Natural killer cell (primary cell): ENCODE results near the gene GNAI3. TPM values are rescaled to one million over a fixed set of nuclear protein-coding genes. Genes with fewer than 3 reads are reported as not detected.

Experiments
- ATAC-seq, 3 donors: fragments of 150-1000 bp in 2 of 3; fragments of 200-7000 bp in 1 of 3; cut with Tn5 transposase; 1 replicate in 1 of 3; 2 replicates in 2 of 3; pipeline ENCODE4 v1.10.0; 2021; ENCODE audit warnings: mild to moderate bottlenecking in 2 of 3, moderate library complexity in 2 of 3
- DNase-seq, 2 donors: peaks; one replicate each; pipeline versions ENCODE4 v3.0.0 to v3.0.0-alpha.2; 2013 to 2021; ENCODE audit warnings: mixed read lengths in 1 of 2
- H3K27ac ChIP-seq: one replicate; pipeline ENCODE4 v1.5.1; 2013; ENCODE audit warnings: mild to moderate bottlenecking, low read length
- H3K27me3 ChIP-seq: one replicate; pipeline ENCODE4 v1.6.1; 2013; ENCODE audit warnings: low read length; ENCODE audit not compliant: control insufficient read depth, insufficient read depth
- H3K36me3 ChIP-seq: one replicate; pipeline ENCODE4 v1.6.1; 2013; ENCODE audit warnings: low read length; ENCODE audit not compliant: control insufficient read depth, insufficient read depth
- H3K4me1 ChIP-seq: one replicate; pipeline ENCODE4 v1.6.1; 2013; ENCODE audit warnings: low read length; ENCODE audit not compliant: control insufficient read depth, insufficient read depth
- H3K4me3 ChIP-seq: one replicate; pipeline ENCODE4 v1.5.1; 2013; ENCODE audit warnings: low read length
- H3K9me3 ChIP-seq: one replicate; pipeline ENCODE4 v1.6.1; 2013; ENCODE audit warnings: low read length; ENCODE audit not compliant: control insufficient read depth, insufficient read depth
- H3K27ac Mint-ChIP-seq, 2 donors: one replicate each; pipeline ENCODE4 v1.8.0; 2022; ENCODE audit warnings: mild to moderate bottlenecking in 2 of 2, mixed read lengths in 2 of 2, moderate library complexity in 1 of 2
- H3K27me3 Mint-ChIP-seq, 2 donors: one replicate each; pipeline ENCODE4 v1.8.0; 2022; ENCODE audit warnings: low read depth in 2 of 2, mixed read lengths in 2 of 2
- H3K36me3 Mint-ChIP-seq: one replicate; pipeline ENCODE4 v1.8.0; 2022; ENCODE audit warnings: mixed read lengths
- H3K4me1 Mint-ChIP-seq, 2 donors: one replicate each; pipeline ENCODE4 v1.8.0; 2022; ENCODE audit warnings: mixed read lengths in 2 of 2
- H3K4me3 Mint-ChIP-seq: one replicate; pipeline ENCODE4 v1.8.0; 2022; ENCODE audit warnings: mild to moderate bottlenecking, moderate library complexity, mixed read lengths
- H3K9me3 Mint-ChIP-seq, 2 donors: one replicate each; pipeline ENCODE4 v1.8.0; 2022; ENCODE audit warnings: mixed read lengths in 2 of 2
- CTCF ChIP-seq: fragments of 200-600 bp; IDR thresholded peaks from one replicate; pipeline ENCODE4 v1.8.0; 2022; ENCODE audit warnings: antibody characterized with exemption
- WGBS: methylation state at CpG from one replicate; pipeline ENCODE4 v1.1.7; 2013; ENCODE audit warnings: missing lambda C conversion rate; ENCODE audit not compliant: insufficient coverage; 5-methylcytosine and 5-hydroxymethylcytosine counted together
- intact Hi-C: fragments of 100-400 bp; cut with micrococcal nuclease; formaldehyde crosslinking; loops from one replicate; pipeline ENCODE4 v1.14.2; 2022
- total RNA-seq, 4 donors: library from RNA; stranded (reverse); fragments of 120-200 nt in 1 of 4; gene quantifications; one replicate each; pipeline versions ENCODE4 v1.2.3 to v1.2.4, GENCODE V29; 2013 to 2022

Gene GNAI3
- total RNA-seq, 3 donors from 2014 or later (not counting 1 experiment from before 2014, with no cell fraction given) = 6.1 to 7.6 (median 6.9) TPM

GRCh38 chr1:109611308-109611990 lies 63.0 kb downstream of the GNAI3 start:
- peaks cover 0 to 5% of the 10 kb centered on the region in 2 donors for H3K4me1 Mint-ChIP-seq
- Histone ChIP-seq H3K27me3 (no peaks in the 10 kb centered on the region), H3K9me3 (no peaks in the 10 kb centered on the region), H3K4me1 (no peaks in the 10 kb centered on the region), H3K27ac (no peak overlapping the region), H3K36me3 (no peaks in the 10 kb centered on the region), H3K4me3 (no peak overlapping the region)
- ATAC-seq (no peak), DNase-seq (no peak)
- H3K27me3 Mint-ChIP-seq = peaks cover 0 to under 1% of the 10 kb centered on the region in 2 donors
- no peak for TF ChIP-seq CTCF
- intact Hi-C loops = no loop called here
- 98% methylated on average over 13 of the region's 13 CpGs for WGBS
- no peaks in the 10 kb centered on the region for H3K36me3 Mint-ChIP-seq
- no peaks in the 10 kb centered on the region for H3K9me3 Mint-ChIP-seq
- H3K27ac Mint-ChIP-seq = no peak overlapping the region
- H3K4me3 Mint-ChIP-seq = no peak overlapping the region

GRCh38 chr1:109613361-109614147 lies 65.1 kb downstream of the GNAI3 start:
- ATAC-seq = no peak
- Mint-ChIP-seq H3K9me3 (no peaks in the 10 kb centered on the region), H3K4me1 (peaks cover 3 to 5% of the 10 kb centered on the region in 2 donors), H3K27ac (no peak overlapping the region), H3K36me3 (no peaks in the 10 kb centered on the region), H3K27me3 (peaks cover 0 to 2% of the 10 kb centered on the region in 2 donors), H3K4me3 (no peak overlapping the region)
- Histone ChIP-seq H3K4me3 (no peak overlapping the region), H3K27ac (no peak overlapping the region), H3K4me1 (peaks cover 6% of the 10 kb centered on the region), H3K27me3 (no peaks in the 10 kb centered on the region), H3K9me3 (no peaks in the 10 kb centered on the region), H3K36me3 (no peaks in the 10 kb centered on the region)
- WGBS = 80% methylated on average over 6 of the region's 7 CpGs
- intact Hi-C loops = no loop called here
- no peak for DNase-seq
- TF ChIP-seq CTCF = no peak

GRCh38 chr1:109615879-109616278 lies 67.5 kb downstream of the GNAI3 start:
- WGBS = 16% methylated on average over 3 of the region's 3 CpGs
- DNase-seq (peak in 1 of 2 donors; percentile 59), ATAC-seq (peak in 1 of 3 donors; percentile 36)
- Histone ChIP-seq H3K27ac (peak overlapping the region; percentile 63), H3K9me3 (no peaks in the 10 kb centered on the region), H3K4me1 (peaks cover 24% of the 10 kb centered on the region), H3K27me3 (no peaks in the 10 kb centered on the region), H3K36me3 (no peaks in the 10 kb centered on the region), H3K4me3 (no peak overlapping the region)
- H3K36me3 Mint-ChIP-seq = no peaks in the 10 kb centered on the region
- H3K27me3 Mint-ChIP-seq = peaks cover 0 to 2% of the 10 kb centered on the region in 2 donors
- intact Hi-C loops = no loop called here
- H3K9me3 Mint-ChIP-seq = no peaks in the 10 kb centered on the region
- peak overlapping the region; percentile 6 to 10 for H3K27ac Mint-ChIP-seq
- H3K4me3 Mint-ChIP-seq = no peak overlapping the region
- TF ChIP-seq CTCF = no peak
- peaks cover 21 to 26% of the 10 kb centered on the region in 2 donors for H3K4me1 Mint-ChIP-seq
